GM12875 (cell line): ENCODE data around the gene PDGFA.

Experiments
- H3K4me3 ChIP-seq: one replicate; pipeline ENCODE4 v1.5.1; 2011; ENCODE audit warnings: low read depth, low read length, control low read depth
- TF ChIP-seq, protein P1 (sequence below): IDR thresholded peaks from 2 replicates; pipeline ENCODE4 v1.5.1; 2011; ENCODE audit warnings: low read depth, mild to moderate bottlenecking, control low read depth, inconsistent platforms, low read length, moderate library complexity, borderline replicate concordance; ENCODE audit not compliant: insufficient read depth

The PDGFA gene

DNA sequence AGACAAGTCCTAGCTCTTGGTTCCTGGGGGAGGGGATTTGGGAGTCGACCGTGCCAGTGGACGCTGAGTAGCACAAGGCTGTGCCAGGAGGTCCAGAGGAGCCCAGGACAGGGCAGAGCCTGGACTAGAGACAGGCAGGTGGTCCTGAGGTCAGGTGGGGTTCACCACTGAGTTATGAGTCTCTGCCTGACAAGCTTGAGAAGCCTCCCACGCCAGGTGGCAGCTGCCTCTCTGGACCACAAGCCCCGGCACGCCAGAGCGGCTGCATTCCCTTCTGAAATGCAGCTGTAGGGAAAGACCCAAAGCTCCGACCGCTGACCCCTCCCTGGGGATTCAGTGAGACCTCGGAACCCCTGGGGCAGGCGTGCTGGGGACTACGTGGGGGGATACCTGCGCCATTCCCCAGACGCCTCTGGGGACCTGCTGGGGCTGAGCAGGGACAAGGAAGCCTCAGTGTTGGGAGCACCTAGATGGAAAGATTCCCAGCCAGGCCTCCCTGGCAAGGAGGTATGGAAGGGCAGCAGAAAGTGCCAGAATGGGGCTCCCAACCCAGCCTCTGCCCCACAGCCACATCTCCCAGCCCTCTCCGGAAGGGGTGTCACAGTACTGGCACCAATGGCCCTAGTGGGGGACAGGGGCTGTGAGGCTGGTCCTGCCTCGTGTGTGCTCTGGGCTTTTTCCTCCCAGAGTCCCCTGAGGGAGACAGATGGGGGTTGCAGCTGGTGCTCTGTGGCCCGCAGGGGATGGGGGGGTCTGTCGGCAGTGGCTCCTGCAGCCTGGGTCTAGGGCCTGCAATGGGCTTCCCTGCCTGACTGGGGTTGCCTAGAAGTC, 29.0 kb downstream of the PDGFA start:
- H3K4me3 ChIP-seq = no peak overlapping the region
- TF ChIP-seq, protein P1, sequence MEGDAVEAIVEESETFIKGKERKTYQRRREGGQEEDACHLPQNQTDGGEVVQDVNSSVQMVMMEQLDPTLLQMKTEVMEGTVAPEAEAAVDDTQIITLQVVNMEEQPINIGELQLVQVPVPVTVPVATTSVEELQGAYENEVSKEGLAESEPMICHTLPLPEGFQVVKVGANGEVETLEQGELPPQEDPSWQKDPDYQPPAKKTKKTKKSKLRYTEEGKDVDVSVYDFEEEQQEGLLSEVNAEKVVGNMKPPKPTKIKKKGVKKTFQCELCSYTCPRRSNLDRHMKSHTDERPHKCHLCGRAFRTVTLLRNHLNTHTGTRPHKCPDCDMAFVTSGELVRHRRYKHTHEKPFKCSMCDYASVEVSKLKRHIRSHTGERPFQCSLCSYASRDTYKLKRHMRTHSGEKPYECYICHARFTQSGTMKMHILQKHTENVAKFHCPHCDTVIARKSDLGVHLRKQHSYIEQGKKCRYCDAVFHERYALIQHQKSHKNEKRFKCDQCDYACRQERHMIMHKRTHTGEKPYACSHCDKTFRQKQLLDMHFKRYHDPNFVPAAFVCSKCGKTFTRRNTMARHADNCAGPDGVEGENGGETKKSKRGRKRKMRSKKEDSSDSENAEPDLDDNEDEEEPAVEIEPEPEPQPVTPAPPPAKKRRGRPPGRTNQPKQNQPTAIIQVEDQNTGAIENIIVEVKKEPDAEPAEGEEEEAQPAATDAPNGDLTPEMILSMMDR = no peak

DNA sequence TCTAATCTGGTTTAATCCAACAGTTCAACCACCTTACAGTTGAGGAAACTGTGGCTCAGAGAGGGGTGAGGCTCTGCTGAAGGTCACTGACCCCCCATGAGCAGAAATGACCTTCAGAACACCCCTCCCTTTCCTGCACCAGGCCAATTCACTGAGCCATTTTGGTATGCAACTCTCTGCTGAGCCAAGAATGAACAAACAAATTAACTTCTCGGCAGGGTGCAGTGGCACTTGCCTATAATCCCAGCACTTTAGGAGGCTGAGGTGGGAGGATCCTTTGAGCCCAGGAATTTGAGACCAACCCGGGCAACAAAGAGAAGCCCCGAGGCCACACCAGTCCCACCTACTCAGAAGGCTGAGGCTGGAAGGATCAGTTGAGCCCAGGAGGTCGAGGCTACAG, 29.8 kb downstream of the PDGFA start:
- TF ChIP-seq, protein P1 = no peak

DNA sequence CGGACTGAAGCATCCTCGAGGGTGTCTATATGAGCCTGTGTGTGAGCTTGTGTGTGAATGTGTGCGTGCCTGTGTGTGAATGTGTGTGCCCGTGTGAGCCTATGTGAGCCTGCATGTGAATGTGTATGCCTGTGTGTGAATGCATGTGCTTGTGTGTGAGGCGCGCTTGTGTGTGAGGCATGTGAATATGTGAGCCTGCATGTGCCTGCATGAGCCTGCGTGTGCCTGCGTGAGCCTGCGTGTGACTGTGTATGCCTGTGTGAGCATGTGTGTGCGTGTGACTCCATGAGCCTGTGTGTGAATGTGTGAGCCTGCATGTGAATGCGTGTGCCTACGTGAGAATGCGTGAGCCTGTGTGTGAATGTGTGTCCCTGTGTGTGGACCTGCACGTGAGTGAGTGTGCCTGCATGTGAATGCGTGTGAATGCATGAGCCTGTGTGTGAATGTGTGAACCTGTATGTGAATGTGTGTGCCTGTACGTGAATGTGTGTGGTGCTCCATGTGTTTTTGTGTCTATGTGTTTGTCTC, 33.4 kb downstream of the PDGFA start:
- TF ChIP-seq, protein P1 = no peak
- H3K4me3 ChIP-seq = no peak overlapping the region

More for the DNA sequence above, 29.8 kb downstream of the PDGFA start:
- no peak overlapping the region for H3K4me3 ChIP-seq

DNA sequence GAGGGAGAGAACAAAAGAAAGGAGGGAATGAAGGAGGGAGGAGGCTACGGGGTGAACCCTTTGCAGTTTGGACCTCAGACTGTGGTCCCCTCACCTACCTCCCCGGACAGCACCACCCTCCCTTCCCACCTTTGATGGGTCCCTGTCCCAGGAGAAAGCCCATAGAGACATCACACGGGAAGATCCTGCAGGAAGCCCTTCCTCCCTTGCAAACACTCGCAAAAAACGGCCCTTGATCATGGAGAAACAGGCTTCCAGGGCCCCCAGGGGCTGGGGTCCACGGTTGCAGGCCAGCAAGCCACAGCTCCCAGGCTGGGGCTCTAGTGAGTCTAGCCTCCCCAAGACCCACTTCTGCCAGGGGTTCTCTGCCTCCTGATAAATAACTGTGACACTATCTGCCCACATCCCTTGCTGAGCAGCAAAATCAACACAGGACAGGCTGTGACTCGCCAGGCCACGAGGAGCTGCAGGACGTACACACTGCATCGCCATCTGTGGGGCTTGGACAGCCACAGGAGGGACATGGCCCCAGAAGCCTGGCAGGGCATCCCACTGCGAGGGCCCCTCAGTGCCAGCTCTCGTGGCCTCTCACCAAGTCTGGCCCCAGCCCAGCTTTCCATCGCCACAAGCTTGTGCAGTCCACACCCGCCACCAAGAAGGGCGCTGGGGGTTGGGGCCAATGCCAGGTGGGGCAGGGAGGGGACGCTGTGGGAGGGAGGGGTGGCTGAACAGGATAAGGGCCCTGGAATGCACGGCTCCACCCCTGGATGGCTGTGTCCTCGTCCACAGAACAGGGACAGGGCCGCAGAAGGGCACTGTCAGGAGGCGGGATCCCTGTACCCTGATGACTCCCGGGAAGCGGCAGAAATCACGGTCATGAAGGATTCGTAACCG, 34.2 kb downstream of the PDGFA start:
- H3K4me3 ChIP-seq = no peak overlapping the region
- TF ChIP-seq, protein P1 = no peak

DNA sequence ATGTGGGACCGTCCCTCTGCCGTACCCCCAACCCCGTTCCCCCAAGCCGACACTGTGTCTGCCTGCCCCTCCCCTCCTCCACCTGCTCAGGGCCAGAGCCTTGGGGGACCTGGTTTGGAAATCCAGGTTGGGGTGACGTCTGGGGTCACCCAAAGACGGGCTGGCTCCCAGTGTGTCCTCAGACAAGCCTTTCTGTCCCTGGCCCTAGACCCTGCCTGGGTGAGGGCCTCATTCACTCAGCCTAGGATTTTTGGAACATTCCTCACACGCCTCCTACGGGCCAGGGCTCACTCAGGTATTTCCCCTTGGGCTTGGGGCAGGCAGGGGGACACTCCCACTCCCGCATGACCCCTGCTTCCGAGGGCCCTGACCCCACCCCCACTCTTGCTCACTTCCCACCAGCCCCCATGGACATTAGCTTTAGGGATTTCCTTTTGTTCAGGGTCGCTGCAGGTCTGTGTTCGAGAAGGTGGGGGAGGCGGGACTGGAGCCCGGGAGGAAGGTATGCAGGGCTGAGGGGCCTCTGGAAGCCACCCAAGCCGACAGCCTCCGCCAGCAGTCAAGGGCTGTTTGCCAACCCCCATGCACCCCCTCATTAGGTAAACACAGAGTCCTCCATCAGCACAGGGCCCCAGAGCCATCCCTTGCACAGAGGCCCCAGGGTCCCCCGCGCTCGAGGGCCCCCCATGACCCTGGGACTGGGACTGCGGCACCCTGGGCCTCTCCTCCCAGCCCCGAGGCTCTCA, 35.1 kb downstream of the PDGFA start:
- TF ChIP-seq, protein P1 = no peak
- no peak overlapping the region for H3K4me3 ChIP-seq

DNA sequence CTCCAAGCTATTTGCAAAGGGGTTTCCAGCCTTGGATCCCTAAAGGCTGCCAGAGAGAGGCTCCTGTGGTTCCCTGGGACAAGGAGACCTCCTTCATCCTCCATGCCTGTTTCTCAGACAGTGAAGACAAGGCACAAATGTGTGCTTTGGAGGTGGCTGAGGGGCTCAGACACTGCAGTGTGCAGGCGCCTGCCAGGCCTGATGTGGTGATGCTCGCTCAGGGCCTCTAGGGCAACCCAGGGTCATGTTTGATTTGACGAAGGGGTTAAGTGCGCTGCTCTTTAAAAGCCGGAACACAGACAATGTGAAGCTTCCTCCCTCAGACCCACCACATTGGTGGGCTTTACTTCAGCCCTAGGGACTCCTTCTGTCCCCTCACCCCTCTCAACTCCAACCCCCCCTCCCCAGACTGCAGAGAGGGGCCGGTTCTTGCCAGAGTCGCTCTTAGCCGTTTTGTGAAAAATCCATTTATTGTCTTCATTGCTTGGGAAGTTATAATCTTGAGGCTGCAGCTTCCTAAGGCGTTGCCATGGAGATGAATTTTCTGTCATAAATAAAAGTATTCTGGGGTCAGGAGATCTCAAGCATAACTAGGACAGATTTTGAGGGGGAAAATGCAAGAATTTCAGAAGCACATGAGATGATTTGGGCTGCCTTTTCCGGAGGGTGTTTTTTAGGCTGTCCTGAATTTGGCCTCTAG, 35.8 kb downstream of the PDGFA start:
- no peak overlapping the region for H3K4me3 ChIP-seq
- TF ChIP-seq, protein P1 = no peak
